Right lobe of liver (tissue), 6 donors: Measurements from ENCODE around the gene ABCC1. TPM values are rescaled to one million over a fixed set of nuclear protein-coding genes. Genes with fewer than 3 reads are reported as not detected.
A peak's percentile ranks its signal among the peaks of the same experiment; 100 is the strongest.
"Not testable (repeated sequence)": the region's sequence is repeated elsewhere in the genome, so short reads cannot be mapped to it uniquely, and the experiment has no call there.

ENCODE experiments used
- ATAC-seq, 4 donors: fragments of 200-7000 bp; cut with Tn5 transposase; one replicate each; pipeline ENCODE4 v1.9.1; 2020; ENCODE audit warnings: mild to moderate bottlenecking in 4 of 4, moderate library complexity in 4 of 4
- DNase-seq, 3 donors: peaks; one replicate each; pipeline ENCODE4 v3.0.0-alpha.2; 2020
- H3K27ac ChIP-seq, 3 donors: fragments of 200-600 bp; one replicate each; pipeline ENCODE4 v1.8.0; 2022
- H3K27me3 ChIP-seq, 2 donors: fragments of 200-600 bp; one replicate each; pipeline ENCODE4 v1.8.0; 2022
- H3K36me3 ChIP-seq, 4 donors: fragments of 200-600 bp; sonication (generic) in 1 of 4; one replicate each; pipeline versions ENCODE4 v1.5.1 to v1.8.0; 2017 to 2022; ENCODE audit warnings: control low read depth in 1 of 4
- H3K4me1 ChIP-seq, 4 donors: fragments of 200-600 bp; sonication (generic) in 1 of 4; one replicate each; pipeline versions ENCODE4 v1.5.1 to v1.8.0; 2017 to 2022; ENCODE audit warnings: control low read depth in 1 of 4
- H3K4me3 ChIP-seq, 3 donors: fragments of 200-600 bp; one replicate each; pipeline ENCODE4 v1.8.0; 2022
- H3K9me3 ChIP-seq, 4 donors: fragments of 200-600 bp; sonication (generic) in 1 of 4; one replicate each; pipeline versions ENCODE4 v1.5.1 to v1.8.0; 2017 to 2022; ENCODE audit warnings: control low read depth in 1 of 4
- CTCF ChIP-seq, 4 donors: fragments of 200-600 bp in 3 of 4; fragments of 450-650 bp in 1 of 4; IDR thresholded peaks; one replicate each; pipeline versions ENCODE4 v1.5.1 to v1.8.0; 2016 to 2022; ENCODE audit warnings: antibody characterized with exemption in 4 of 4, mild to moderate bottlenecking in 2 of 4
- POLR2A ChIP-seq: fragments of 450-650 bp; IDR thresholded peaks from one replicate; pipeline ENCODE4 v1.6.1; 2017; ENCODE audit warnings: antibody characterized with exemption, mild to moderate bottlenecking
- WGBS: methylation state at CpG from one replicate; pipeline ENCODE4 v1.1.6; 2018; ENCODE audit warnings: low coverage, low lambda C conversion rate; ENCODE audit not compliant: insufficient coverage; ENCODE audit errors: missing lambda C conversion rate; 5-methylcytosine and 5-hydroxymethylcytosine counted together
- intact Hi-C, 2 donors: fragments of 100-400 bp; cut with DNase I; formaldehyde crosslinking; loops; one replicate each; pipeline versions ENCODE4 v1.11.2 to v1.14.1; 2022
- total RNA-seq, 6 experiments: library from RNA; depleted of rRNA in 2 of 6; stranded (reverse); fragments of >200 nt in 2 of 6; fragmentation: NEBNext Ultra II Directional in 3 of 6; extraction: Animal tissue kit (Norgen Biotek cat#: 25700) in 3 of 6; gene quantifications; one replicate each; pipeline versions ENCODE4 v1.1.0 to v1.2.4, GENCODE V29; 2016 to 2023
- donor health status: DM: no; HTN: yes; CAD: no.
- donor health status: DM: no; HTN: no; CAD: no.
- donor health status: DM: no; HTN: no; CAD: no.
- donor health status: DM: no; HTN: yes; CAD: no.
- donor health status: DM: no; HTN: yes; CAD: no.

Gene ABCC1
- total RNA-seq, 6 experiments from 2014 or later, result 1.9 to 6.7 (median 4.1) TPM

DNA sequence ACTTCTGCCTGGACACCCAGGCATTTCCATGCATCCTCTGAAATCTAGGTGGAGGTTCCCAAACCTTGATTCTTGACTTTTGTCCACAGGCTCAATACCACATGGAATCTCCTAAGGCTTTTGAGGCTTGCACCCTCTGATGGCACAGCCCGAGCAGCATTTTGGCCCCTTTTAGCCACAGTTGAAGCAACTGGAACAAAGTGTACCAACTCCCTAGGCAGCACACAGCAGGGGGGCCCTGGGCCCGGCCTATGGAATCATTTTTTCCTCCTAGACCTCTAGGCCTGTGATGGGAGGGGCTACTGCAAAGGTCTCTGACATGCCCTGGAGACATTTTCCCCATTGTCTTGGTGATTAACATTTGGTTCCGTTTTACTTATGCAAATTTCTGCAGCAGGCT, 32.0 kb downstream of the ABCC1 start:
- intact Hi-C loops, result no loop called here
- TF ChIP-seq CTCF (IDR thresholded peaks at IDR 0.05), result no peak
- no peak for TF ChIP-seq POLR2A
- H3K36me3 ChIP-seq, result no peaks in the 10 kb centered on the region
- ATAC-seq (no peak), DNase-seq (no peak)
- H3K27me3 ChIP-seq, result no peaks in the 10 kb centered on the region
- WGBS, result 40% methylated on average over 2 of the region's 3 CpGs
- no peaks in the 10 kb centered on the region for H3K4me1 ChIP-seq
- H3K27ac ChIP-seq, result no peak overlapping the region
- peaks cover 0 to 4% (median 0%) of the 10 kb centered on the region in 4 donors for H3K9me3 ChIP-seq
- H3K4me3 ChIP-seq, result no peak overlapping the region

DNA sequence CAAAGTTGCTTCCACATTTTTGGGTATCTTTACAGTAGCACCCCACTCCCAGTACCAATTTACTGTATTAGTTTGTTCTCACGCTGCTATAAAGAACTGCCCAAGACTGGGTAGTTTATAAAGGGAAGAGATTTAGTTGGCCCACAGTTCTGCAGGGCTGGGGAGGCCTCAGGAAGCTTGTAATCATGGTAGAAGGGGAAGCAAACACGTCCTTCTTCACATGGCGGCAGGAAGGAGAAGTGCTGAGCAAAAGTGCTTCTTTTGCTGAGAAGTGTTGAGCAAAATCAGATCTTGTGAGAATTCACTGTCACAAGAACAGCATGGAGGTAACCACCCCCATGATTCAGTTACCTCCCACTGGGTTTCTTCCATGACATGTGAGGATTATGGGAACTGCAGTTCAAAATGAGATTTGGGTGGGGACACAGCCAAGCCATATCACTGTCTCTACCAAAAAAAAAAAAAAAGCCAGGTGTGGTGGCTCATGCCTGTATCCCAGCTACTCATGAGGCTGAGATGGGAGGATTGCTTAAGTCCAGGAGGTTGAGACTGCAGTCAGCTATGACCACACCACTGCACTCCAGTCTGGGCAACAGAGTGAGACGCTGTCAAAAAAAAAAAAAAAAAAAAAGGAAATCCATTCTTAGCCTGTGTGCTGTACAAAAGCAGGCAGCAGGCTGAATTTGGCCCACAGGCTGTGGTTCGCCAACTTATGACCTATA, 32.9 kb downstream of the ABCC1 start:
- H3K27me3 ChIP-seq, H3K36me3 ChIP-seq, H3K4me1 ChIP-seq, ATAC-seq, DNase-seq, H3K9me3 ChIP-seq, H3K4me3 ChIP-seq, intact Hi-C loops, H3K27ac ChIP-seq: not testable (repeated sequence)
- WGBS, result 78% methylated on average over 5 of the region's 5 CpGs

DNA sequence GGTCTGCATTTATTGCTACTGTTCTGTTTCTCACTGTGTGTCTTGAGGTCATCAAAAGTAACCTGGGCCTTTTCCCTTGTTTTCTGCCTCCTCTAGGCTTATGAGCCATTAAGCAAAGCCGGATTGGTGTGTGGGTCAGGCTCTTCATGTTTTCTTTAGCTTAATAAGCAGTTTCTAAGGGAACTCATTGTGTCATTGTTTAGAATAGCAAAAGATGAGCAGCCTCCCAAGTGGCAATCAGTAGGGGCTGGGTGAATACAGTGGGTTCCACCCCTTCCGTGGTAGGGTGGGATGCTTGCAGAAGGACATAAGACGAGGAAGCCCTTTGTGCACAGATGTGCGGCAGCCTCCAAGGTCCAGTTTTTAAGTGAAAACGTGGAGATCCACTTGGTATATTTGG, 34.5 kb downstream of the ABCC1 start:
- ATAC-seq (peak; percentile 27 to 63 (median 50)), DNase-seq (no peak)
- intact Hi-C loops, result no loop called here
- H3K4me3 ChIP-seq, result no peak overlapping the region
- H3K36me3 ChIP-seq, result no peaks in the 10 kb centered on the region
- WGBS, result 26% methylated on average over 3 of the region's 5 CpGs
- no peaks in the 10 kb centered on the region for H3K4me1 ChIP-seq
- peaks cover 0 to 4% (median 0%) of the 10 kb centered on the region in 4 donors for H3K9me3 ChIP-seq
- no peak for TF ChIP-seq CTCF (IDR thresholded peaks at IDR 0.05)
- no peak for TF ChIP-seq POLR2A
- H3K27ac ChIP-seq, result no peak overlapping the region
- no peaks in the 10 kb centered on the region for H3K27me3 ChIP-seq

GRCh38 chr16:15985144-15985543, 35.7 kb downstream of the ABCC1 start:
- Histone ChIP-seq H3K27ac (no peak overlapping the region), H3K9me3 (peaks cover 0 to 4% (median 0%) of the 10 kb centered on the region in 4 donors), H3K36me3 (no peaks in the 10 kb centered on the region), H3K4me1 (no peaks in the 10 kb centered on the region), H3K4me3 (no peak overlapping the region), H3K27me3 (no peaks in the 10 kb centered on the region)
- no peak for ATAC-seq
- 83% methylated on average over 3 of the region's 4 CpGs for WGBS
- no peak for DNase-seq
- intact Hi-C loops, result no loop called here
- TF ChIP-seq POLR2A, result no peak
- no peak for TF ChIP-seq CTCF (IDR thresholded peaks at IDR 0.05)

DNA sequence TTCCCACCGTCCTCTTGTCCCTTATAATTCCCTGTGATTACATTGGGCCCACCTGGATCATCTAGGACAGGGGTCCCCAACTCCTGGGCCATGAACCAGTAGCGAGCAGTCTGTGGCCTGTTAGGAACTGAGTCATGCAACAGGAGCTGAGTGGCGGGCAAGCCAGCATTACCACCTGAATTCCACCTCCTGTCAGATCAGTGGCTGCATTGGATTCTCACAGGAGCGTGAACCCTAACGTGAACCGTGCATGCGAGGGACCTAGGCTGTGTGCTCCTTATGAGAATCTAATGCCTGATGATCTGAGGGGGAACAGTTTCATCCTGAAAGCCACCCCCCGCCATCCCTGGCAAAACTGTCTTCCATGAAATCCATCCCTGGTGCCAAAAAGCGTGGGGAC, 36.8 kb downstream of the ABCC1 start:
- intact Hi-C loops, result no loop called here

More for the DNA sequence above, 36.8 kb downstream of the ABCC1 start:
- peaks cover 0 to 4% (median 0%) of the 10 kb centered on the region in 4 donors for H3K9me3 ChIP-seq
- H3K27me3 ChIP-seq, result no peaks in the 10 kb centered on the region
- DNase-seq, result no peak
- H3K4me1 ChIP-seq, result no peaks in the 10 kb centered on the region
- no peak overlapping the region for H3K27ac ChIP-seq
- no peak overlapping the region for H3K4me3 ChIP-seq
- ATAC-seq, result no peak
- TF ChIP-seq CTCF (IDR thresholded peaks at IDR 0.05) (no peak), POLR2A (no peak)
- H3K36me3 ChIP-seq, result no peaks in the 10 kb centered on the region
- WGBS, result 80% methylated on average over 1 of the region's 9 CpGs
